GM12878 (cell line): Measurements from ENCODE around the gene POFUT1. TPM values are rescaled to one million over a fixed set of nuclear protein-coding genes. Genes with fewer than 3 reads are reported as not detected.

Experiments
- ATAC-seq: fragments of 200-7000 bp; cut with Tn5 transposase; 3 replicates; pipeline ENCODE4 v1.9.1; 2020; ENCODE audit warnings: mild to moderate bottlenecking, moderate library complexity
- BruUV-seq: library from RNA; stranded (reverse); fragments of 400-500 nt; replicated peaks from 2 replicates; lab custom pipeline; 2021; lab: Mats Ljungman, UMichigan
- CTCF ChIA-PET: fragments of 300-600 bp; sonication (Branson Sonifier 250); formaldehyde crosslinking; extraction: SDS; loops from one replicate; lab custom pipeline; 2021; ENCODE audit warnings: inconsistent platforms; lab: Yijun Ruan, JAX
- POLR2A ChIA-PET: fragments of 350-600 bp; formaldehyde crosslinking; extraction: SDS; loops from one replicate; lab custom pipeline; 2021; ENCODE audit warnings: inconsistent platforms; lab: Charles Lee
- RAD21 ChIA-PET: fragments of 300-600 bp; sonication (Branson Sonifier 250); formaldehyde crosslinking; loops from one replicate; lab custom pipeline; 2023; ENCODE audit warnings: antibody characterized with exemption; ENCODE audit not compliant: unreplicated experiment; lab: Charles Lee
- SMC1A ChIA-PET: fragments of 300-600 bp; sonication (Branson Sonifier 250); formaldehyde crosslinking; loops from one replicate; lab custom pipeline; 2023; ENCODE audit not compliant: unreplicated experiment, uncharacterized antibody; lab: Charles Lee
- DNase-seq: peaks from one replicate; pipeline ENCODE4 v3.0.0-alpha.2; 2011; ENCODE audit warnings: low read depth, low spot score
- FAIRE-seq: peaks from 3 replicates; lab custom pipeline; 2011; peaks lifted over from hg19 to GRCh38; lab: Jason Lieb, UNC
- H2AFZ ChIP-seq: 2 replicates; pipeline ENCODE4 v1.6.0; 2011; ENCODE audit warnings: low read depth, low read length, control low read depth; ENCODE audit not compliant: control insufficient read depth
- H3K27ac ChIP-seq: 2 replicates; pipeline ENCODE4 v1.5.1; 2011; ENCODE audit warnings: control low read depth; ENCODE audit not compliant: control insufficient read depth, insufficient read depth
- H3K27me3 ChIP-seq, 2 experiments: replicated peaks in 1 of 2; 2 replicates each; pipeline versions ENCODE4 v1.6.0 to v1.6.1; 2011; ENCODE audit warnings: low read length in 1 of 2; ENCODE audit not compliant: control insufficient read depth in 2 of 2, insufficient read depth in 2 of 2
- H3K36me3 ChIP-seq, 2 experiments: 2 replicates each; pipeline ENCODE4 v1.5.1; 2011; ENCODE audit warnings: low read length in 1 of 2; ENCODE audit not compliant: control insufficient read depth in 2 of 2, insufficient read depth in 2 of 2
- H3K4me1 ChIP-seq: 2 replicates; pipeline ENCODE4 v1.6.1; 2011; ENCODE audit warnings: mild to moderate bottlenecking, low read length, moderate library complexity, mixed read lengths; ENCODE audit not compliant: control insufficient read depth, insufficient read depth
- H3K4me2 ChIP-seq: 2 replicates; pipeline ENCODE4 v1.6.0; 2011; ENCODE audit warnings: control low read depth; ENCODE audit not compliant: control insufficient read depth, insufficient read depth
- H3K4me3 ChIP-seq: fragments of 200-600 bp; sonication (generic); 2 replicates; pipeline ENCODE4 v1.5.1; 2016
- H3K79me2 ChIP-seq: 2 replicates; pipeline ENCODE4 v1.6.0; 2011; ENCODE audit warnings: low read length; ENCODE audit not compliant: control insufficient read depth, insufficient read depth
- H3K9ac ChIP-seq: 2 replicates; pipeline ENCODE4 v1.8.0; 2011; ENCODE audit warnings: low read length, control low read depth, mixed read lengths; ENCODE audit not compliant: control insufficient read depth, insufficient read depth
- H3K9me3 ChIP-seq: replicated peaks from 3 replicates; pipeline ENCODE4 v1.5.1; 2011; ENCODE audit warnings: mild to moderate bottlenecking, low read length; ENCODE audit not compliant: control insufficient read depth, insufficient read depth
- H4K20me1 ChIP-seq: 2 replicates; pipeline ENCODE4 v1.6.0; 2011; ENCODE audit not compliant: control insufficient read depth, insufficient read depth
- BHLHE40 ChIP-seq, 2 experiments: fragments of 450-650 bp in 1 of 2; IDR thresholded peaks; 2 replicates each; pipeline ENCODE4 v1.6.1; 2011 to 2017; ENCODE audit warnings: low read depth in 2 of 2, borderline replicate concordance in 1 of 2, improper control_type of control experiment in 1 of 2, low read length in 1 of 2, mild to moderate bottlenecking in 1 of 2
- FOXM1 ChIP-seq: IDR thresholded peaks from 2 replicates; pipeline ENCODE4 v1.6.1; 2012; ENCODE audit warnings: low read depth, mild to moderate bottlenecking, inconsistent platforms, low read length, moderate library complexity
- NFIC ChIP-seq: IDR thresholded peaks from 2 replicates; pipeline ENCODE4 v1.6.1; 2012; ENCODE audit warnings: low read depth, mild to moderate bottlenecking, inconsistent platforms, low read length, moderate library complexity
- RFX5 ChIP-seq: IDR thresholded peaks from 2 replicates; pipeline ENCODE4 v1.6.1; 2011; ENCODE audit warnings: low read depth, low read length, improper control_type of control experiment
- RUNX3 ChIP-seq: IDR thresholded peaks from 2 replicates; pipeline ENCODE4 v1.6.1; 2012; ENCODE audit warnings: low read length, inconsistent platforms
- ZNF207 ChIP-seq: fragments of 450-650 bp; IDR thresholded peaks from 2 replicates; pipeline ENCODE4 v1.6.1; 2014; ENCODE audit warnings: antibody characterized with exemption, mild to moderate bottlenecking, borderline replicate concordance
- in situ Hi-C: fragments of 300-500 bp; cut with MboI; formaldehyde crosslinking; loops from 9 replicates; pipeline ENCODE4 v1.14.3; 2018; ENCODE audit warnings: mixed read lengths
- intact Hi-C: fragments of 100-400 bp; cut with micrococcal nuclease; formaldehyde crosslinking; loops from one replicate; pipeline ENCODE4 v1.14.2; 2022; ENCODE audit not compliant: unreplicated experiment
- polyA plus RNA-seq, 11 experiments: library from polyadenylated mRNA; depleted of rRNA in 4 of 11; unstranded in 6 of 11; stranded (reverse) in 5 of 11; fragments of >200 nt; fragmentation: Nextera tagmentation in 4 of 11; fragmentation: Illumina TruSeq in 1 of 11; extraction: Ambion mirVana in 4 of 11; extraction: Trizol in 1 of 11; gene quantifications; 1 replicate in 1 of 11; 2 replicates in 10 of 11; pipeline versions ENCODE4 v1.2.1 to v1.2.3, GENCODE V29; 2011 to 2016; ENCODE audit warnings: inconsistent platforms in 2 of 11, missing spikeins in 2 of 11, low read depth in 1 of 11
- total RNA-seq, 4 experiments: library from RNA; depleted of rRNA in 3 of 4; stranded (reverse); fragments of >200 nt in 3 of 4; fragmentation: Illumina TruSeq in 1 of 4; extraction: Trizol in 1 of 4; gene quantifications; 2 replicates each; pipeline versions ENCODE4 v1.2.1 to v1.2.3, GENCODE V29; 2013 to 2021
- TF ChIP-seq, protein P1 (sequence below): IDR thresholded peaks from 2 replicates; pipeline ENCODE4 v1.6.1; 2012; ENCODE audit warnings: low read depth, low read length, improper control_type of control experiment

Gene POFUT1
- total and polyA plus RNA-seq, 10 of the 15 experiments (the other 5 are each of a cell fraction or from before 2014, with no cell fraction given), result 2.6 to 33.4 (median 23.1) TPM

DNA sequence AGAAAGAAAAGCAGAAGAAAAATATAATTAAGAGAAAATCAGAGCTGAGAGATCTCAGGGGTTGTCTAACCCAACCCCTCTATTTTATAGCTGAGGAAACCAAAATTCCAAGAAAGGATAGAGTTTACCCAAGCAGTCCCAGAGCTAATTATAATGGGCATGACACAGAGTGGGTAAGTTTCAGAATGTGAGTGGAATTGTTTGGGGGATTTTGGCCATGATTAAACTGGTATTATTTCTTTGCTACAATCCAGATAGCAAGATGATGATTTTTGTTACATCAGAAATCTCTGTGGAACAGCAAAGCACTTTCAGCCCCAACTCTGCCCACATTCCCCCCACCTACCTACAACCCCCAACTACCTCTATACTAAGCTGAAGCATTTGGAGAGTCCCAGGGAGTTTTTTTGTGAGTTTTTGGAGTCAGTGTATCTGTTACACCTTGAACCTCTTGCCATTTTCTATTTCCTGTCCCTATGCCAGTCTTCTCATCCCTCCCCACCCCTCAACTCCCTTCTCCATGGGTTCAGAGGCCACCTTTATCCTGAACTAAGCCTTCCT lies 24.7 kb downstream of the POFUT1 start:
- H3K36me3 ChIP-seq, result peaks cover 25 to 26% of the 10 kb centered on the region in 2 experiments; a peak in 3 of 4 replicates
- no peak for DNase-seq
- TF ChIP-seq BHLHE40 (IDR thresholded peaks at IDR 0.05; ENCODE audit: borderline replicate concordance in 1 of 2, low read depth in 2 of 2, low read length in 1 of 2), result no peak
- TF ChIP-seq RFX5, result no peak
- peak; percentile 43; the same call in 1 of the 2 replicates for TF ChIP-seq NFIC
- TF ChIP-seq FOXM1, result peak; percentile 54; the same call in 1 of the 2 replicates
- no peak for TF ChIP-seq ZNF207
- TF ChIP-seq, protein P1, sequence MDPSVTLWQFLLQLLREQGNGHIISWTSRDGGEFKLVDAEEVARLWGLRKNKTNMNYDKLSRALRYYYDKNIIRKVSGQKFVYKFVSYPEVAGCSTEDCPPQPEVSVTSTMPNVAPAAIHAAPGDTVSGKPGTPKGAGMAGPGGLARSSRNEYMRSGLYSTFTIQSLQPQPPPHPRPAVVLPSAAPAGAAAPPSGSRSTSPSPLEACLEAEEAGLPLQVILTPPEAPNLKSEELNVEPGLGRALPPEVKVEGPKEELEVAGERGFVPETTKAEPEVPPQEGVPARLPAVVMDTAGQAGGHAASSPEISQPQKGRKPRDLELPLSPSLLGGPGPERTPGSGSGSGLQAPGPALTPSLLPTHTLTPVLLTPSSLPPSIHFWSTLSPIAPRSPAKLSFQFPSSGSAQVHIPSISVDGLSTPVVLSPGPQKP, result no peak
- TF ChIP-seq RUNX3, result peak; percentile 64; the same call in 1 of the 2 replicates
- TF ChIP-seq, all 136 proteins: peak for 3
- no peaks in the 10 kb centered on the region for H3K27me3 ChIP-seq
- in situ Hi-C loops (no loop called here), intact Hi-C loops (no loop called here)
- no peak overlapping the region; the same call in 1 of the 2 replicates for H3K4me2 ChIP-seq
- ATAC-seq (peak; percentile 85), FAIRE-seq (no peak)
- no peaks in the 10 kb centered on the region for H4K20me1 ChIP-seq
- SMC1A ChIA-PET, result interaction anchor here (0.7 to 3.1 kb wide), 8 partner anchors 9 to 120 kb away, joined by 3 to 15 read pairs (median 4); no protein-coding TSS in a partner anchor
- H3K4me1 ChIP-seq, result peaks cover 10% of the 10 kb centered on the region; the same call in 1 of the 2 replicates
- H3K9ac ChIP-seq, result no peak overlapping the region
- H3K27ac ChIP-seq, result peak overlapping the region; percentile 50
- CTCF ChIA-PET, result interaction anchor here (1.2 to 1.6 kb wide), 2 partner anchors 9 to 54 kb away, joined by 3 to 4 read pairs; no protein-coding TSS in a partner anchor
- H2AFZ ChIP-seq, result no peak overlapping the region
- POLR2A ChIA-PET, result interaction anchor here (0.6 to 1.4 kb wide), 2 partner anchors 53 to 84 kb away, joined by 4 to 9 read pairs; no protein-coding TSS in a partner anchor
- RAD21 ChIA-PET, result interaction anchor here (1.0 to 2.7 kb wide), 7 partner anchors 27 to 127 kb away, joined by 3 to 15 read pairs (median 6); partner anchors contain the start of gene ASXL1
- BruUV-seq, result no TSS peak
- H3K79me2 ChIP-seq, result no peaks in the 10 kb centered on the region
- H3K4me3 ChIP-seq, result no peak overlapping the region
- H3K9me3 ChIP-seq, result no peaks in the 10 kb centered on the region
